Thoracic aorta (tissue), 2 donors: ENCODE measurements around the gene WDFY4. TPM values are rescaled to one million over a fixed set of nuclear protein-coding genes. Genes with fewer than 3 reads are reported as not detected.

Source experiments
- ATAC-seq: fragments of 150-250 bp; one replicate; pipeline ENCODE4 v1.8.0; 2017; ENCODE audit warnings: low read depth; ENCODE audit not compliant: insufficient number of reproducible peaks, low FRiP score
- DNase-seq: peaks from one replicate; pipeline ENCODE4 v3.0.0-alpha.2; 2020; ENCODE audit warnings: low spot score
- H3K27ac ChIP-seq, 2 donors: fragments of 200-600 bp; sonication (generic); 1 replicate in 1 of 2; 2 replicates in 1 of 2; pipeline ENCODE4 v1.5.1; 2016; ENCODE audit warnings: mild to moderate bottlenecking in 2 of 2, moderate library complexity in 2 of 2
- H3K27me3 ChIP-seq: fragments of 200-600 bp; sonication (generic); replicated peaks from 2 replicates; pipeline ENCODE4 v1.6.0; 2016; ENCODE audit warnings: mild to moderate bottlenecking; ENCODE audit not compliant: insufficient read depth
- H3K36me3 ChIP-seq: fragments of 200-600 bp; sonication (generic); one replicate; pipeline ENCODE4 v1.5.1; 2016
- H3K4me1 ChIP-seq, 2 donors: fragments of 200-600 bp; sonication (generic); 1 replicate in 1 of 2; 2 replicates in 1 of 2; pipeline versions ENCODE4 v1.5.1 to v1.6.0; 2016; ENCODE audit warnings: low read depth in 2 of 2, mild to moderate bottlenecking in 1 of 2; ENCODE audit not compliant: control insufficient read depth in 1 of 2
- H3K4me3 ChIP-seq: fragments of 200-600 bp; sonication (generic); 2 replicates; pipeline ENCODE4 v1.5.1; 2016; ENCODE audit warnings: mild to moderate bottlenecking
- H3K9me3 ChIP-seq: fragments of 200-600 bp; sonication (generic); 2 replicates; pipeline ENCODE4 v1.5.1; 2016
- total RNA-seq, 2 donors: library from RNA; depleted of rRNA; stranded (reverse); fragments of >200 nt; gene quantifications; one replicate each; pipeline versions ENCODE4 v1.1.0 to v1.2.3, GENCODE V29; 2016
- TF ChIP-seq, protein P1 (sequence below): fragments of 200-600 bp; sonication (generic); IDR thresholded peaks from one replicate; pipeline ENCODE4 v1.5.1; 2019; ENCODE audit warnings: antibody characterized with exemption

WDFY4 gene
- 10 to 100 TPM; 10.0 to 14.9 TPM for total RNA-seq

GRCh38 chr10:48684792-48685623 is at the start of gene WDFY4:
TSS of gene WDFY4 (plus strand) at chr10:48684873. CDS start at chr10:48709733, 24,860 bp downstream.
- Histone ChIP-seq H3K4me1 (peaks cover 5 to 7% of the 10 kb centered on the region in 2 donors), H3K4me3 (peak within 1 kb of the TSS; percentile 55), H3K27ac (peak within 1 kb of the TSS in 1 of 2 donors; percentile 41), H3K27me3 (no peaks in the 10 kb centered on the region), H3K9me3 (no peaks in the 10 kb centered on the region), H3K36me3 (no peaks in the 10 kb centered on the region)
- ATAC-seq (no peak), DNase-seq (no peak)
- TF ChIP-seq, protein P1, sequence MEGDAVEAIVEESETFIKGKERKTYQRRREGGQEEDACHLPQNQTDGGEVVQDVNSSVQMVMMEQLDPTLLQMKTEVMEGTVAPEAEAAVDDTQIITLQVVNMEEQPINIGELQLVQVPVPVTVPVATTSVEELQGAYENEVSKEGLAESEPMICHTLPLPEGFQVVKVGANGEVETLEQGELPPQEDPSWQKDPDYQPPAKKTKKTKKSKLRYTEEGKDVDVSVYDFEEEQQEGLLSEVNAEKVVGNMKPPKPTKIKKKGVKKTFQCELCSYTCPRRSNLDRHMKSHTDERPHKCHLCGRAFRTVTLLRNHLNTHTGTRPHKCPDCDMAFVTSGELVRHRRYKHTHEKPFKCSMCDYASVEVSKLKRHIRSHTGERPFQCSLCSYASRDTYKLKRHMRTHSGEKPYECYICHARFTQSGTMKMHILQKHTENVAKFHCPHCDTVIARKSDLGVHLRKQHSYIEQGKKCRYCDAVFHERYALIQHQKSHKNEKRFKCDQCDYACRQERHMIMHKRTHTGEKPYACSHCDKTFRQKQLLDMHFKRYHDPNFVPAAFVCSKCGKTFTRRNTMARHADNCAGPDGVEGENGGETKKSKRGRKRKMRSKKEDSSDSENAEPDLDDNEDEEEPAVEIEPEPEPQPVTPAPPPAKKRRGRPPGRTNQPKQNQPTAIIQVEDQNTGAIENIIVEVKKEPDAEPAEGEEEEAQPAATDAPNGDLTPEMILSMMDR: no peak

- H3K4me1 ChIP-seq: peaks cover 12 to 28% of the 10 kb centered on the region in 2 donors
- DNase-seq (no peak), ATAC-seq (no peak)
- H3K36me3 ChIP-seq: no peaks in the 10 kb centered on the region
- H3K4me3 ChIP-seq: no peak overlapping the region
- H3K27ac ChIP-seq: peak overlapping the region in 1 of 2 donors; percentile 56
- H3K27me3 ChIP-seq: no peaks in the 10 kb centered on the region
- no peaks in the 10 kb centered on the region for H3K9me3 ChIP-seq
- TF ChIP-seq, protein P1: no peak
Observed at GRCh38 chr10:48634984-48635557, 49.6 kb upstream of the WDFY4 start.

DNA sequence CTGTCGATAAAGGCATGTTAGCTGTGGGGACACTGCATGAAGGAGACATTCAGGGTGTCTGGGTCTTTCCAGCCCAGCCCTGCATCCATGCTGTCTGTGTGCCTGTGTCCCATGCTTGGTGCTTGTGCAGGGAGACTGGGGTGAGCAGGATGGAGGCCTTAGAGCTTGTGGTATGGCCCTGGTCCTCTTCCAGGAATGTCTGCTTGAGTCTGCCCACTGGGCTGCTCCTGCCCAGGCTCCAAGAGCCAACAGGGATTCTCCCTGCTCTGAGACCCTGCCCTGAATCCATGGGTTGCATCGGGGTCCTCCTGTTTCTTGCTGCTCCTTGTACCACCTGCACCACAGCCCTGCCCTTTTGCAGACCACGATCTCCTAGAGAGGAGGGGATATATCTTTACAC is 48.4 kb upstream of the WDFY4 start:
- no peak overlapping the region for H3K4me3 ChIP-seq
- ATAC-seq: no peak
- H3K27me3 ChIP-seq: no peaks in the 10 kb centered on the region
- H3K4me1 ChIP-seq: peaks cover 12 to 28% of the 10 kb centered on the region in 2 donors
- H3K27ac ChIP-seq: no peak overlapping the region
- TF ChIP-seq, protein P1: no peak
- no peaks in the 10 kb centered on the region for H3K36me3 ChIP-seq
- H3K9me3 ChIP-seq: peaks cover 2% of the 10 kb centered on the region
- DNase-seq: no peak

DNA sequence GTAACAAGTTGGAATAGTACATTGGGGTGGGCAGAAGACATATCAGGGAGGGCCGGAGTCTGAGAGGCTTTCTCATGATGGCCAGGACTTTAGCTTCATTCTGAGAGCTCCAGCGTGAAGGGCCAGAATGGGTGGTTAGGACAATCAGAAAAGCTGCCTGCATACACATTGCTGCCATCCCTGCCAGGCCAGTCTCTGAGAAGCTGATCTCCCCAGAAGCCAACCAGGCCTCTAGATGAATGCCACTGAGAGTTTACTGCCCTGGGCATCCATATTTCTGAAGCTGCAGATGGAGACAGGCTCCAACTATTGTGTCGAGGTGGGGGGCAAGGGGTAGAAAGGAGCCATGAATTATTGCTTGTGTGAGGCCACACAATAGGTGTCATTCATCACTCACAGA is 47.8 kb upstream of the WDFY4 start:
- peaks cover 6% of the 10 kb centered on the region for H3K9me3 ChIP-seq
- TF ChIP-seq, protein P1: no peak

DNA sequence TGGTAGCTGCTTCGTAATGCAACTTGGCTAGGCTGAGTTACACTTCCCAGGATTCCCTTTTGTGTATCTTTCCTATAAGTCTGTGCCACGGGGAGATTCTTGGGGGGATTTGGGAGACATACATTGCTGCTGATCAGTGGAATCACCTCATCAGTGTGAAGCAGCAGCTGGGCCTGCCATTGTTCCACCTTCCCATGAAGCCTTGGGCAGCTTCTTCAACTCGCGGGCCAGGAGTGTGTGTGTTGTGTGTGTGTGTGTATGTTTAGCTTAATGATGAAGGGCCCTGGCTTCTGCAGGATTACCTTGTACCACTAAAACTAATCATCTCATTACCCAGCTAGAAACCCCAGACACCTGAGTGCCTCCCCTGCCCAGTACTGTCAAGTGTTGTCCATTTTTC is 46.5 kb upstream of the WDFY4 start:
- Histone ChIP-seq H3K4me3 (no peak overlapping the region), H3K4me1 (peaks cover 12 to 24% of the 10 kb centered on the region in 2 donors), H3K9me3 (peaks cover 6% of the 10 kb centered on the region), H3K36me3 (no peaks in the 10 kb centered on the region), H3K27me3 (no peaks in the 10 kb centered on the region), H3K27ac (no peak overlapping the region)
- TF ChIP-seq, protein P1: no peak
- ATAC-seq: no peak
- DNase-seq: no peak

More for the DNA sequence above, 47.8 kb upstream of the WDFY4 start:
- no peak for ATAC-seq
- H3K4me1 ChIP-seq: peaks cover 12 to 28% of the 10 kb centered on the region in 2 donors
- H3K36me3 ChIP-seq: no peaks in the 10 kb centered on the region
- no peak overlapping the region for H3K27ac ChIP-seq
- DNase-seq: no peak
- H3K27me3 ChIP-seq: no peaks in the 10 kb centered on the region
- H3K4me3 ChIP-seq: no peak overlapping the region
